Measurements from ENCODE around the gene JADE2.
"Not testable (repeated sequence)": the region's sequence is repeated elsewhere in the genome, so short reads cannot be mapped to it uniquely, and the experiment has no call there.

Gene JADE2

GRCh38 chr5:134524826-134525682 is at the start of gene JADE2:
TSS of gene JADE2 (plus strand) at chr5:134525670. CDS start at chr5:134535858, 10,188 bp downstream.
- DNase-seq = peak; percentile 47 to 77 (median 68)

DNA sequence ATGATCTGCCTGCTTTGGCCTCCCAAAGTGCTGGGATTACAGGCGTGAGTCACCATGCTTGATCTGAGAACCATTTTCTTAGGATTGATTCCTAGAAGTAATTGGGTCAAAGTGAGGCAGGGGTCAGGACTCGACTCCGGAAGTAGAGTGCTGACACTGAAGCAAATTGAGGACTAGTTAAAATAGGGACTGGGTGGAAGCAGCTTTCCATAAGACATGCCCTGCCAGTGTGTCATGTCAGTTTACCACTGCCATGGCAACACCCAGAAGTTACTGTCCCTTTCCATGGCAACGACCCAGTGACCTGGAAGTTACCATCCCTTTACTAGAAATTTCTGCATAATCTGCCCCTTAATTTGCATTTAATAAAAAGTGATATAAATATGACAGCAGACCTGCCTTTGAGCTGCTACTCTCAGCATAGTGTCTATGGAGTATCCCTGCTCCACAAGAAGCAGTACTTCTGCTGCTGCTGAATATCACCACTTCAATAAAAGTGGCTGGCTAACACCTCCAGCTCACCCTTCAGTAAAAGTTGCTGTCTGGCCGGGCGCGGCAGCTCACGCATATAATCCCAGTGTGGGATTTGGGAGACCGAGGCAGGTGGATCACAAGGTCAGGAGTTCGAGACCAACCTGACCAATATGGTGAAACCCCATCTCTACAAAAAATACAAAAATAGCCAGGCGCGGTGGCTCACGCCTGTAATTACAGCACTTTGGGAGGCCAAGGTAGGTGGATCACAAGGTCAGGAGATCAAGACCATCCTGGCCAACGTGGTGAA is 47.8 kb upstream of the JADE2 start:
- no peak for DNase-seq

DNA sequence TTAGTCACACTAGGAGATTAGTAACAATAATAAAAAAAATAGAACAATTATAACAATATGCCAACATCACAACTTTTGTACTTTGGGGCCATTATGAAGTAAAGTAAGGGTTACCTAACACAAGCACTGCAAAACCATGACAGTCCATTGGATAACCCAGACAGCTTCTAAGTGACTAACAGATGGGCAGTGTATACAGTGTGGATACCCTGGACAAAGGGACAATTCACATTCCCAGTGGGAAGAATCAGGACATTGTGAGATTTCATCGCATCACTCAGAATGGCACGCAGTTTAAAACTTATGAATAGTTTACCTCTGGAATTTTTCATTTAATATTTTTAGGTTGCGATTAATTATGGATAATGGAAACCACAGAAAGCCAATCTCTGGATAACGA is 45.6 kb upstream of the JADE2 start:
- no peak for DNase-seq

DNA sequence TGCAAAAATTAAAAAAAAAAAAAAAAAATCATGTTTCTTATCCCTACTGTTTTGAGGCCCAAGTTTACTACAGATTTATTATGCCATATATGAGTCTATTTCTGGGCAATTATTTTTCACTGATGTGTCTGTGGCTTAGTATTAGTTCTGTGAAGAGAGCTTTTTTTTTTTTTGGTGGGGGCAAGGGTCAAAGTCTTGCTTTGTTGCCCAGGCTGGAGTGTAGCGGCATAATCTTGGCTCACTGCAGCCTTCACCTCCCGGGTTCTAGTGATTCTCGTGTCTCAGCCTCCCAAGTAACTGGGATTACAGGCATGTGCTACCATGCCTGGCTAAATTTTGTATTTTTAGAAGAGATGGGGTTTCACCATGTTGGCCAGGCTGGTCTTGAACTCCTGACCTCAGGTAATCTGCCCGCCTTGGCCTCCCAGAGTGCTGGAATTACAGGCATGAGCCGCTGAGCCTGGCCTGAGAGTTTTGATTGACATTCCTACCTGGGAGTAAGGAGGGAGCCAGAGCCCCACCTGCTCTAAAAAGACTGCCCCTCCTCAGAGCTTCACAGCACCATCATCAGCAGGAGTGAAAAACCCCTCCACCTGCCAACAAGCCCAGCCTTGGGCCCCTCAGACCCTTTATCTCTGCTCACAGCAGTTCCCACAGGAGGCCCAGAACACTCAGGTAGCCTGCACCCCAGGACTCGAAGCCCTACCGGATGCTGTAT is 36.1 kb upstream of the JADE2 start:
- DNase-seq = no peak

- no peak for DNase-seq
Observed at GRCh38 chr5:134490255-134490924, 35.1 kb upstream of the JADE2 start.

DNA sequence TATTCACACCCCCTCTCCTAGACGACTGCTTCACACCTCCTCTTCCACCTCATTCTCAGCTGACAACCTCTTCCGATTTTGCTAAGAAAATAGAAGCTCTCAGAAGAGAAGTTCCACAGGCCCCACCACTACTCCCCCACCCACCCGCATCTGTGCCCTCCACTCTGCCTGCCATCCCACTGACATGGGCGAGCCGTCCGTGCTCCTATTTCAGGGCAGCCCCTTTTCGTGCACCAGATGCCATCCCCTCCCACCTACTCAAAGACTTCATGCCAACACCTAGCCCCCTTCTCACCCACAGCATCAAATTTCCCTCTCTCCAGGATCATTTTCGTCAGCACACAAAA is 34.6 kb upstream of the JADE2 start:
- no peak for DNase-seq

GRCh38 chr5:134491841-134492442 is 33.5 kb upstream of the JADE2 start:
- DNase-seq = no peak

DNA sequence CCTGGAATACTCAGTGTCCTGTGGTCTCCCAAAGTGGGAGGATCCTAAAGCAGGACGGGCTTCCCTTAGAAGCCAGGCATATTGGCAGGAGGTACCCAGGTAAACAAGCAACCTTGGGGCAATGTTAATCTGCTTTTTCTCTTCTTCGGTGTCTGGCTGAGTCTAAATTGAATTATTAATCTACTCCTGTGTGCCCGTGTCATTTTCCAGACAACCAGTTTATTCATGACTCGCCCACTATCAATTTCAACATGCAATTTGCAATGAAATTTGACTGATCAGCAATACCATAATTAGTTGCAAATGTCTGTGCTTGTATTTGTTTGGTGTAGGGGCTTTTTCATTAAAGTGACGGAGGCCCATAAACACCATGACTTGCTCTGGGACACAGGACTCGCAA is 32.9 kb upstream of the JADE2 start:
- DNase-seq = no peak

DNA sequence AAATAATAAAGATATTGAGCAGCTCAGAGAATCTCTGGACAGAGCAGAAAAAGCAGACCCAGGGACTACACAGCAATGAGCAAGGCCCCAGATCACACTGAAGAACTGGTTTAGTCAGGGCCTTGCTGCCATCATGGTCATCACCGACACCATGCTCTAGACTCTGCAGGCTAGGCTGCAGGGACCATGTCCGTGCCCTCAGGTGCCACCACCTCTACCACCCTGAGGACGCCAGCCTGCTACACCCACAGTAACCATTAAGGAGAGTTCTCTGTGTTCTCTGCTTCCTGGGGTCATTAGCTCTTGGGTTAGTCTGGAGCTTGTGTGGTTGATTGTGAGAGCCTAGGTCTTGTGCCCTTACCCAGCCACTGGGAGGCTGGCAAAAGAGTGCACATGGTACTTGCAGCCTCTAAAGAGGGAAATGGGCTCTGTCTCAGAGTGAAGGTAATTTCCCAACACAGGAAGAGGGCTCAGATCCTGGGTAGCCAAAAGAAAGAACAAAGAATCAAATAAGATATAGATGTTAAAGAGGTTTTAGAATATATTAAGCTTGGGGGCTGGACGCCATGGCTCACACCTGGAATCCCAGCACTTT is 31.9 kb upstream of the JADE2 start:
- no peak for DNase-seq

- no peak for DNase-seq
Observed at GRCh38 chr5:134494780-134495179, 30.7 kb upstream of the JADE2 start.

DNA sequence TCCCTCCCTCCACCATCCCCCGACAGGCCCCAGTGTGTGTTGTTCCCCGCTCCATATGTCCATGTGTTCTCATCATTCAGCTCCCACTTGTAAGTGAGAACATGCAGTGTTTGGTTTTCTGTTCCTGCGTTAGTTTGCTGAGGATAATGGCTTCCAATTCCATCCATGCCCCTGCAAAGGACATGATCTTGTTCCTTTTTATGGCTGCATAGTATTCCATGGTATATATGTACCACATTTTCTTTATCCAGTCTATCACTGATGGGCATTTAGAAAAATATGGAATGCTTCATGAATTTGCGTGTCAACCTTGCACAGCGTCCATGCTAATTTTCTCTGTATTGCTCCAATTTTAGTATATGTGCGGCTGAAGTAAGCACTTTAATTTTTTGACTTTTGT is 25.6 kb upstream of the JADE2 start:
- not testable (repeated sequence) for DNase-seq

- no peak for DNase-seq
Observed at GRCh38 chr5:134500699-134501430, 24.6 kb upstream of the JADE2 start.

GRCh38 chr5:134502259-134502658 is 23.2 kb upstream of the JADE2 start:
- DNase-seq = no peak

- DNase-seq = peak in 3 of 4 experiments; percentile 17 to 34 (median 25)
Observed at GRCh38 chr5:134503088-134503936, 22.2 kb upstream of the JADE2 start.

GRCh38 chr5:134503937-134504437 is 21.5 kb upstream of the JADE2 start:
- DNase-seq = no peak

DNA sequence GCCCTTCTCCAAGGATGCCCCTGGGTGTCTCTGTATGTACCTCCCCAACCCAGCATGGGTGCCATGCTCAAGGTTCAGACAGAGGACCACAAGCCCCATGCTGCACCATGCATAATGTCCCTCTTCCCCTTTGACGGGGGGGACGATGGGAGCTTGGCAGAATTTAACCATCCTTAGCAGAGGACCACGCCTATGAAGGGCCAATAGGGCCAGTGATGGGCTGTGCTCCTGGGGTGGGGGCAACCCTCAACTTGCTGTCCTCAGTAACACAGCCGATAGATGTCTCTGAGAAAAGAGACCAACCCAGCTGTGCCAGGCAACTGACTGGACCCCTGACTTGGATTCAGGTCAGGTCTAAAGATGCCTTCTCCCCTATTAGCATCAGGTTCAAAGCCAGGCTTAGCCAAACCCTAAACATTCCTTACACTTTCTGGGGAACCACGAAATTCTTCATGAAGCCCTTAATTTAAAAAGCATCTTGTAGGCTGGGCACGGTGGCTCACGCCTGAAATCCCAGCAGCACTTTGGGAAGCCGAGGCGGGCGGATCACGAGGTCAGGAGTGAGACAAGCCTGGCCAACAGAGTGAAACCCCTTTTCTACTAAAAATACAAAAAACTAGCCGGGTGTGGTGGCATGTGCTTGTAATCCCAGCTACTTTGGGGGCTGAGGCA is 20.7 kb upstream of the JADE2 start:
- DNase-seq = no peak

DNA sequence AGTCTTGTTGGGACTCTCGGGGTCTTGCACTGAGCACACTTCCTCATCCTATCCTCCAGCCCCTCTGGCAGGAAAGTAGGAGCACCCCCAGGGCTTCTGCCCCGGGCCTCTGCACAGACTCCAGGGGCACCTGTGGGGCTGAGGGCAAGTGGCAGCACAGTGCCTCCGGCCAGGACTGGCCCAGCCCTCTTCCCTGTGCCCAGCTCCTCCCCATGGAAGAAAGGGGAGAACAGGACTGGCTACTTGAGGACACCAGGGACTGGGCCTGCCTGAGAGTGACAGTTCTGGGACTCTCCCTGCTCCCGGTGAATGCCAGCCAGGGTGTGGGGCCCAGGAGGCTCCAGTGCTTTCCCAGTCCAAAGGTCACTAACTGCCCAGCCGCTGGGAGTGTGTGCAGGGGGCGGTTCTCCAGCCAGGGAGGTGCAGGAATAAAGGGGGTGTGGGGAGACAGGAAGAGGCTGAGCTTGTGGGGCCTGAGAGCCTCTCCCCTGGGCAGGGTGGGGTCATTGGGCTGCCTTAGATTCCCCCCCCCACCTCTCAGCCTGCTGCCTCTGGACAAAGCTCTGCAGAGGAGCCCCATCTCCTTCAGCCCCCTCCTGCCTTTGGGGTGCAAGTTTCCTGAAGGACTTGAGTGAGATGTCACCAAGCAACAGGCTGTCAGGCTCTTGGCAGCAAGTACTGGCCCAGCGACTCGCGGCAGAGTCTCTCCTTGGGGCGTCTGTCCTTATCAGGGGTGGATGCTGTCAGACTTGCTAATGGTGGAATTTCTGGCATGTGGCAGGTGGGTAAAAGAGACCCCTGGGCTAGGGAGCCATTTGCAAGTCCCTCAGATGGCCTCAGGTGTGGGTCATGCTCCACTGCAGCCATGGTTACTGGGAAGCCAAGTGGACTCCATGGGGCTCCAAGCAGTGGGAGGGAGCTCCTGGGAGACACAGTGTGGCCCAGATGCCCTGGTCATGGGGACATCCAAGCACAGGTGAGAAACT is 19.1 kb upstream of the JADE2 start:
- no peak for DNase-seq

GRCh38 chr5:134507452-134507851 is 18.0 kb upstream of the JADE2 start:
- no peak for DNase-seq

Data from activated CD4-positive, CD25-positive, alpha-beta regulatory T cell (primary cell).